GM12872 (cell line): ENCODE measurements around the gene EPHB1.

Experiments
- TF ChIP-seq, protein P1 (sequence below): IDR thresholded peaks from 3 replicates; pipeline ENCODE4 v1.5.1; 2011; ENCODE audit warnings: low read depth, mild to moderate bottlenecking, low read length, moderate library complexity; ENCODE audit not compliant: insufficient read depth

EPHB1 gene

DNA sequence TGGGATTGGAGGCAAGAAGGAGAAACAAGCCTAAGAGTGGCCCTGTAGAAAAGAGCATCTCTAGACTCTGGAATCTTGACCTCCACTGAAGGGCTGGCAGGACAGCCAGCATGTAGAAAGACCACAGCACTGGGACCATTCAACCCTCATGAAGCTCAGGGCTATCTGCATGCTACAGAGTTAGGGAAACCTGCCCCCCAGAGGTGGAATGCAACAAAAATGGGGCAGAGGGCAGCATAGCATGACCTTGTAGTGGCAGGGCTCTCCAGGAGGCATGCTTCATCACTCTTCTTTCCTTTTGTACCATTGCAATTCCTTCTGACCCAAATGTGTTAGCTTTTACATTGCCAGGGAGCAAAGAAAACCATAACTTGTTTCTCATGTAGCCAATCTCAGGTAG, 445.4 kb downstream of the EPHB1 start:
- TF ChIP-seq, protein P1, sequence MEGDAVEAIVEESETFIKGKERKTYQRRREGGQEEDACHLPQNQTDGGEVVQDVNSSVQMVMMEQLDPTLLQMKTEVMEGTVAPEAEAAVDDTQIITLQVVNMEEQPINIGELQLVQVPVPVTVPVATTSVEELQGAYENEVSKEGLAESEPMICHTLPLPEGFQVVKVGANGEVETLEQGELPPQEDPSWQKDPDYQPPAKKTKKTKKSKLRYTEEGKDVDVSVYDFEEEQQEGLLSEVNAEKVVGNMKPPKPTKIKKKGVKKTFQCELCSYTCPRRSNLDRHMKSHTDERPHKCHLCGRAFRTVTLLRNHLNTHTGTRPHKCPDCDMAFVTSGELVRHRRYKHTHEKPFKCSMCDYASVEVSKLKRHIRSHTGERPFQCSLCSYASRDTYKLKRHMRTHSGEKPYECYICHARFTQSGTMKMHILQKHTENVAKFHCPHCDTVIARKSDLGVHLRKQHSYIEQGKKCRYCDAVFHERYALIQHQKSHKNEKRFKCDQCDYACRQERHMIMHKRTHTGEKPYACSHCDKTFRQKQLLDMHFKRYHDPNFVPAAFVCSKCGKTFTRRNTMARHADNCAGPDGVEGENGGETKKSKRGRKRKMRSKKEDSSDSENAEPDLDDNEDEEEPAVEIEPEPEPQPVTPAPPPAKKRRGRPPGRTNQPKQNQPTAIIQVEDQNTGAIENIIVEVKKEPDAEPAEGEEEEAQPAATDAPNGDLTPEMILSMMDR = peak; percentile 38; the same call in 2 of the 3 replicates

GRCh38 chr3:135242285-135242684, 447.2 kb downstream of the EPHB1 start:
- TF ChIP-seq, protein P1 = no peak

GRCh38 chr3:135243616-135244015, 448.6 kb downstream of the EPHB1 start:
- TF ChIP-seq, protein P1 = no peak

DNA sequence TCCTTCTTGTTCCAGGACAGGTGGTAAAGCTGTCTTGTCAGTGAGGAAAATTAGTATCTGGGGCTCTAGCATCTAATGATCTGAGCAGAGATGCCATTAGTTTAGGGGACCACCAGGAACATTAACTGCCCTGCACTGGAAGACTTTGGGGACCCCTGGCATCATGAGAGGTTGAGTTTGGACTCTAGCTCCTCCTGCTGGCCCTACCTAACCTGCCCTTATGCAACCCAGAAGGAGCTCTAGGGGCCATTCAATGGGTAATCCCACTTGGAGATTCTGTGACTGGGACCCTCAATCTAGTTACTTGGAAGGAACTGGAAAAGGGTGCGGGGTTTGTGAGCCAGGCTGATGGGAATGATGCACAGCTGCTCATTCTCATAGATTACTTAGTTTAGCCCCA, 451.0 kb downstream of the EPHB1 start:
- TF ChIP-seq, protein P1 = peak; percentile 48

GRCh38 chr3:135248213-135248612, 453.2 kb downstream of the EPHB1 start:
- TF ChIP-seq, protein P1 = no peak

DNA sequence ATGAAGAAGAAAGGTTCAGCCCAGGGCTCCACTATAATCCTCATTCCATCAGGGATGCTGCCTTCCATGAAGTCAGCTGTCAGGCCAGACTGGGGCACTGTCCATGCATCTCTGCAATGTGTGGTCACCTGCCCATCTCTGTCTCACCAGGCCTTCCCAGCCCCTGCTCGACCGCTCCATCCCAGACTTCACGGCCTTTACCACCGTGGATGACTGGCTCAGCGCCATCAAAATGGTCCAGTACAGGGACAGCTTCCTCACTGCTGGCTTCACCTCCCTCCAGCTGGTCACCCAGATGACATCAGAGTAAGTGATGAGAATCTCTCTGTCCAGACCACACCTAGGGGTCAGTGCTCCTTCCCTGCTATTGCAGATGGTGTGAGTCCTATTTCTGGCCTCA, 454.1 kb downstream of the EPHB1 start:
- TF ChIP-seq, protein P1 = no peak

DNA sequence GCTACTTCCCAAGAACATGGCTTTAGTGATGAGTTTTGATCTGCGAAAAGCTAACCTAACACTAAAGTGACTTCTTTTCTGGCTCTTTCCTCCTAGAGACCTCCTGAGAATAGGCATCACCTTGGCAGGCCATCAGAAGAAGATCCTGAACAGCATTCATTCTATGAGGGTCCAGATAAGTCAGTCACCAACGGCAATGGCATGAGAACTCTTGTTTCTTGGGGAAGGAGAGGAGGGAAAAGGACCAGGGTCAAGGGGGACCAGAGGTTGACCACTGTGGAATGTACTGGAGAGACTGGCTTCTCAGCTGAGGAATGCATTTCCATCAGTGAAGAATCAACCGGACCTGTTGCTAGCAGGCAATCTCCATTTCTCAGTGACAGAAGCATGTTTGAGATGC, 463.9 kb downstream of the EPHB1 start:
- TF ChIP-seq, protein P1 = no peak

DNA sequence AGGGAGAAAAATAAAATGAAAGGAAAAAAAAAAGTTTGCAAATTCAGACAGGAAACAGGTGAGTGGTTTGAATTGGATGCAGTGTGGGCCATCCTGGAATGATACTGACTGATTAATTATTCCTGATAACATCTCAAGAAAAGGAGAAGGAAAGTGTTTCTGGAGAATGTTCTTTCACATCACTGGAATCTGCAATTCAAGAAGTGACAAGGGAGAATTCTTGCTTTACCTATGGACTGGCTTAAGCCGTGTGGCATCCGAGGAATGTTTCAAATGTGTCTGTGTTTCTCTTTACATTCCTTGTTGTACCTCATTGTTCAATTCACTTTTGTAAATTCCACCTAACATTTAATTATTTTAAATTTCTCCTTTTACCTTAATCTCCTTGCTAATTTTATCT, 465.0 kb downstream of the EPHB1 start:
- TF ChIP-seq, protein P1 = no peak
